ENCODE results near the gene CACNB4. TPM values are rescaled to one million over a fixed set of nuclear protein-coding genes. Genes with fewer than 3 reads are reported as not detected.
"Not testable (repeated sequence)": the region's sequence is repeated elsewhere in the genome, so short reads cannot be mapped to it uniquely, and the experiment has no call there.

Gene CACNB4
- total RNA-seq, 2 donors from 2014 or later: 0.33 to 1.3 TPM

GRCh38 chr2:152005607-152006006 is 93.2 kb downstream of the CACNB4 start:
- ATAC-seq: no peak
- WGBS, 2 donors: 47 to 58% methylated on average over 4 of the region's 4 CpGs
- TF ChIP-seq, protein P1, sequence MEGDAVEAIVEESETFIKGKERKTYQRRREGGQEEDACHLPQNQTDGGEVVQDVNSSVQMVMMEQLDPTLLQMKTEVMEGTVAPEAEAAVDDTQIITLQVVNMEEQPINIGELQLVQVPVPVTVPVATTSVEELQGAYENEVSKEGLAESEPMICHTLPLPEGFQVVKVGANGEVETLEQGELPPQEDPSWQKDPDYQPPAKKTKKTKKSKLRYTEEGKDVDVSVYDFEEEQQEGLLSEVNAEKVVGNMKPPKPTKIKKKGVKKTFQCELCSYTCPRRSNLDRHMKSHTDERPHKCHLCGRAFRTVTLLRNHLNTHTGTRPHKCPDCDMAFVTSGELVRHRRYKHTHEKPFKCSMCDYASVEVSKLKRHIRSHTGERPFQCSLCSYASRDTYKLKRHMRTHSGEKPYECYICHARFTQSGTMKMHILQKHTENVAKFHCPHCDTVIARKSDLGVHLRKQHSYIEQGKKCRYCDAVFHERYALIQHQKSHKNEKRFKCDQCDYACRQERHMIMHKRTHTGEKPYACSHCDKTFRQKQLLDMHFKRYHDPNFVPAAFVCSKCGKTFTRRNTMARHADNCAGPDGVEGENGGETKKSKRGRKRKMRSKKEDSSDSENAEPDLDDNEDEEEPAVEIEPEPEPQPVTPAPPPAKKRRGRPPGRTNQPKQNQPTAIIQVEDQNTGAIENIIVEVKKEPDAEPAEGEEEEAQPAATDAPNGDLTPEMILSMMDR (IDR thresholded peaks at IDR 0.05): no peak
- Histone ChIP-seq H3K36me3 (replicated peaks in 1 of 2; ENCODE audit: insufficient read depth in 1 of 2, low read depth in 2 of 2) (no peaks in the 10 kb centered on the region), H3K27ac (no peak overlapping the region), H3K4me1 (no peaks in the 10 kb centered on the region), H3K4me3 (no peak overlapping the region), H3K27me3 (no peaks in the 10 kb centered on the region), H3K9me3 (no peaks in the 10 kb centered on the region)
- DNase-seq: no peak
- intact Hi-C loops (cut with DNase I): no loop called here

- 58 to 61% methylated on average over 5 of the region's 5 CpGs for WGBS, 2 donors
- H3K9me3 ChIP-seq; H3K36me3 ChIP-seq (replicated peaks in 1 of 2; ENCODE audit: insufficient read depth in 1 of 2, low read depth in 2 of 2); ATAC-seq; H3K27ac ChIP-seq; DNase-seq; H3K4me1 ChIP-seq; intact Hi-C loops (cut with DNase I); H3K27me3 ChIP-seq; H3K4me3 ChIP-seq: not testable (repeated sequence)
These were observed 95.6 kb downstream of the CACNB4 start for GRCh38 chr2:152003283-152003682.

GRCh38 chr2:151999053-151999452 is 99.8 kb downstream of the CACNB4 start:
- H3K27ac ChIP-seq: no peak overlapping the region
- H3K9me3 ChIP-seq: no peaks in the 10 kb centered on the region
- H3K27me3 ChIP-seq: no peaks in the 10 kb centered on the region
- DNase-seq (peak; percentile 49 to 65 (median 54)), ATAC-seq (peak; percentile 52)
- WGBS, 2 donors: 33 to 39% methylated on average over 5 to 6 of the region's 6 CpGs
- TF ChIP-seq POLR2A (IDR thresholded peaks at IDR 0.05): no peak
- TF ChIP-seq, protein P1 (IDR thresholded peaks at IDR 0.05): peak; percentile 39 to 76 (median 61)
- H3K36me3 ChIP-seq (replicated peaks in 1 of 2; ENCODE audit: insufficient read depth in 1 of 2, low read depth in 2 of 2): no peaks in the 10 kb centered on the region
- no peak overlapping the region for H3K4me3 ChIP-seq
- peaks cover 12% of the 10 kb centered on the region for H3K4me1 ChIP-seq
- intact Hi-C loops (cut with DNase I): no loop called here

GRCh38 chr2:151996243-151997003 is 102.4 kb downstream of the CACNB4 start:
- intact Hi-C loops (cut with DNase I): no loop called here
- 60 to 67% methylated on average over 2 of the region's 2 CpGs for WGBS, 2 donors
- Histone ChIP-seq H3K27ac (no peak overlapping the region), H3K27me3 (no peaks in the 10 kb centered on the region), H3K4me1 (peaks cover 12% of the 10 kb centered on the region), H3K9me3 (no peaks in the 10 kb centered on the region), H3K36me3 (replicated peaks in 1 of 2; ENCODE audit: insufficient read depth in 1 of 2, low read depth in 2 of 2) (no peaks in the 10 kb centered on the region), H3K4me3 (no peak overlapping the region)
- ATAC-seq: no peak
- TF ChIP-seq, protein P1 (IDR thresholded peaks at IDR 0.05): no peak
- no peak for TF ChIP-seq POLR2A (IDR thresholded peaks at IDR 0.05)
- no peak for DNase-seq

GRCh38 chr2:151995161-151995557 is 103.7 kb downstream of the CACNB4 start:
- Histone ChIP-seq H3K27ac (no peak overlapping the region), H3K9me3 (no peaks in the 10 kb centered on the region), H3K27me3 (no peaks in the 10 kb centered on the region), H3K36me3 (replicated peaks in 1 of 2; ENCODE audit: insufficient read depth in 1 of 2, low read depth in 2 of 2) (no peaks in the 10 kb centered on the region), H3K4me1 (peaks cover 12% of the 10 kb centered on the region), H3K4me3 (no peak overlapping the region)
- TF ChIP-seq, protein P1 (IDR thresholded peaks at IDR 0.05): no peak
- TF ChIP-seq POLR2A (IDR thresholded peaks at IDR 0.05): no peak
- intact Hi-C loops (cut with DNase I): no loop called here
- no peak for DNase-seq
- ATAC-seq: no peak
- 69 to 91% methylated on average over 2 of the region's 2 CpGs for WGBS, 2 donors

DNA sequence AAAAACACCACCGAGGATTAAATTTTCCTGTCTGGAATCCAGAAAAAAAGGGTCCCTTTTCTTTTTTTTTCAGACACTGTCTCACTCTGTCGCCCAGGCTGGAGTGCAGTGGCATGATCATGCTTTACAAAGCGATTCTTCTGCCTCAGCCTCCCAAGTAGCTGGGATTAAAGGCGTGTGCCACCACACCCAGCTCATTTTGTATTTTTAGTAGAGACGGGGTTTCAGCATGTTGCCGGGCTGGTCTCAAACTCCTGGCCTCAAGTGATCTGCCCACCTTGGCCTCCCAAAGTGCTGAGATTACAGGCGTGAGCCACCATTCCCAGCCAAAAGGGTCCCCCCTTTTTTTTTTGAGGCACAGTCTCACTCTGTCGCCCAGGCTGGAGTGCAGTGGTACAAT is 104.7 kb downstream of the CACNB4 start:
- H3K27ac ChIP-seq; DNase-seq; H3K9me3 ChIP-seq; H3K36me3 ChIP-seq (replicated peaks in 1 of 2; ENCODE audit: insufficient read depth in 1 of 2, low read depth in 2 of 2); intact Hi-C loops (cut with DNase I); H3K27me3 ChIP-seq; ATAC-seq; H3K4me3 ChIP-seq: not testable (repeated sequence)
- H3K4me1 ChIP-seq: peaks cover 12% of the 10 kb centered on the region
- 93 to 97% methylated on average over 8 of the region's 8 CpGs for WGBS, 2 donors
